ENCODE results near the gene PNKP. TPM values are rescaled to one million over a fixed set of nuclear protein-coding genes. Genes with fewer than 3 reads are reported as not detected.

PNKP gene
- total and polyA plus RNA-seq, 2 of the 8 experiments (the other 6 are each of a cell fraction or from before 2014, with no cell fraction given), result 45.8 to 105 TPM

- Histone ChIP-seq H3K18ac (ENCODE audit: extremely low read depth, low read length) (no peak overlapping the region), H3K4me3 (ENCODE audit: extremely low read depth in 1 of 4, insufficient read depth in 2 of 4, low read depth in 3 of 4, low read length in 4 of 4) (no peak overlapping the region), H4K20me1 (replicated peaks in 1 of 2; ENCODE audit: control insufficient read depth in 1 of 2, insufficient read depth in 2 of 2, low read length in 2 of 2) (peaks cover 1 to 3% of the 10 kb centered on the region in 2 experiments), H3K79me2 (ENCODE audit: control insufficient read depth in 1 of 2, insufficient read depth in 2 of 2, low read length in 2 of 2) (no peaks in the 10 kb centered on the region), H3K79me1 (ENCODE audit: low read depth, low read length) (peaks cover under 1% of the 10 kb centered on the region; the same call in 1 of the 2 replicates), H2BK20ac (ENCODE audit: low read length) (no peak overlapping the region), H3K27ac (ENCODE audit: low read depth, low read length) (no peak overlapping the region; the same call in 1 of the 2 replicates), H3K14ac (ENCODE audit: insufficient read length) (no peak overlapping the region), H3K9me3 (ENCODE audit: insufficient read depth in 2 of 2, low read depth in 1 of 2, low read length in 1 of 2) (no peaks in the 10 kb centered on the region), H4K8ac (ENCODE audit: extremely low read depth, insufficient read depth, low read length) (no peak overlapping the region), H3K23ac (ENCODE audit: insufficient read length) (no peak overlapping the region), H3K36me3 (ENCODE audit: control insufficient read depth in 2 of 4, insufficient read depth in 4 of 4, low read length in 3 of 4) (peaks cover 4 to 27% (median 13%) of the 10 kb centered on the region in 4 experiments; a peak in 6 of 8 replicates), H2AK5ac (ENCODE audit: low read depth, low read length) (no peak overlapping the region), H3K56ac (replicated peaks; ENCODE audit: insufficient read length, low read depth, low read length) (no peak overlapping the region), H2BK120ac (replicated peaks; ENCODE audit: low read depth, low read length) (no peak overlapping the region), H3K9ac (replicated peaks in 1 of 4; ENCODE audit: extremely low read depth in 1 of 4, low read depth in 3 of 4, low read length in 3 of 4) (no peak overlapping the region), H2AFZ (ENCODE audit: low read length) (no peak overlapping the region), H3K4me2 (ENCODE audit: insufficient read depth in 1 of 2, low read depth in 2 of 2, low read length in 2 of 2) (no peak overlapping the region), H3K27me3 (replicated peaks in 1 of 4; ENCODE audit: control insufficient read depth in 3 of 4, extremely low read depth in 1 of 4, insufficient read depth in 3 of 4, low read length in 3 of 4) (no peaks in the 10 kb centered on the region), H2BK15ac (ENCODE audit: low read length) (no peak overlapping the region), H4K5ac (ENCODE audit: insufficient read length, low read depth, low read length) (no peak overlapping the region), H4K91ac (replicated peaks; ENCODE audit: insufficient read length, low read length) (no peak overlapping the region), H3K23me2 (ENCODE audit: low read depth, low read length) (no peaks in the 10 kb centered on the region), H3K4me1 (replicated peaks in 1 of 4; ENCODE audit: control insufficient read depth in 3 of 4, insufficient read depth in 4 of 4, low read length in 3 of 4) (no peaks in the 10 kb centered on the region), H2BK12ac (ENCODE audit: low read depth, low read length) (no peak overlapping the region), H3K4ac (replicated peaks; ENCODE audit: insufficient read length, low read depth, low read length) (no peak overlapping the region), H2BK5ac (ENCODE audit: low read depth, low read length) (no peak overlapping the region)
- WGBS, 2 experiments (ENCODE audit: extremely low coverage in 1 of 2, insufficient coverage in 1 of 2, insufficient read length in 1 of 2, insufficient replicate concordance in 2 of 2, low coverage in 1 of 2, low lambda C conversion rate in 2 of 2, missing lambda C conversion rate in 1 of 2), result 93% methylated on average over 18 of the region's 18 CpGs; no CpG with 5 or more reads in 1 of the 2 experiments
- no peak for DNase-seq (ENCODE audit: low read depth in 1 of 2, low spot score in 2 of 2)
- no peak for FAIRE-seq
- POLR2A ChIA-PET (ENCODE audit: partially characterized antibody), result interaction anchor here (0.6 to 2.3 kb wide), 9 partner anchors 11 to 189 kb away, joined by 3 to 7 read pairs (median 3); partner anchors contain the start of genes ADM5, FUZ and PTOV1
- TF ChIP-seq RBBP5 (IDR thresholded peaks at IDR 0.05; ENCODE audit: borderline replicate concordance, low read depth, low read length) (no peak), TEAD4 (IDR thresholded peaks at IDR 0.05; ENCODE audit: low read depth, low read length) (no peak), CREB1 (IDR thresholded peaks at IDR 0.05) (no peak), ZNF274 (IDR thresholded peaks at IDR 0.05; ENCODE audit: borderline replicate concordance, extremely low read depth, low read length) (no peak), NANOG (IDR thresholded peaks at IDR 0.05; ENCODE audit: insufficient read depth, low read depth, low read length, poor library complexity, severe bottlenecking) (no peak), TAF7 (optimal IDR thresholded peaks at IDR 0.05; ENCODE audit: borderline replicate concordance, low read depth, low read length) (no peak)
- CTCF ChIA-PET (ENCODE audit: partially characterized antibody), result interaction anchor here (0.5 to 1.3 kb wide), 3 partner anchors 13 to 80 kb away, joined by 3 to 4 read pairs (median 4); no protein-coding TSS in a partner anchor
Measured at GRCh38 chr19:49838885-49839588, 28.3 kb downstream of the PNKP start.

Measured in H1 (cell line).